Measurements from ENCODE around the gene LHFPL3. TPM values are rescaled to one million over a fixed set of nuclear protein-coding genes. Genes with fewer than 3 reads are reported as not detected.
"Not testable (repeated sequence)": the region's sequence is repeated elsewhere in the genome, so short reads cannot be mapped to it uniquely, and the experiment has no call there.

Gene LHFPL3
- total and polyA plus RNA-seq, 5 experiments from 2014 or later = not detected

- Mint-ChIP-seq H3K27me3 (peaks cover 0 to 5% (median 0%) of the 10 kb centered on the region in 5 donors), H3K9me3 (peaks cover 0 to 9% (median 0%) of the 10 kb centered on the region in 9 donors), H3K27ac (no peak overlapping the region), H3K36me3 (no peaks in the 10 kb centered on the region), H3K4me1 (no peaks in the 10 kb centered on the region), H3K4me3 (no peak overlapping the region)
- POLR2A ChIA-PET = no interaction called here
- ATAC-seq (no peak), DNase-seq (no peak)
These were observed 199.7 kb downstream of the LHFPL3 start for GRCh38 chr7:104528142-104528541.

GRCh38 chr7:104529567-104529966, 201.2 kb downstream of the LHFPL3 start:
- no peak overlapping the region for H3K27ac Mint-ChIP-seq
- ATAC-seq (no peak), DNase-seq (no peak)
- H3K36me3 Mint-ChIP-seq = no peaks in the 10 kb centered on the region
- POLR2A ChIA-PET = no interaction called here
- peaks cover 0 to 5% (median 0%) of the 10 kb centered on the region in 5 donors for H3K27me3 Mint-ChIP-seq
- no peak overlapping the region for H3K4me3 Mint-ChIP-seq
- no peaks in the 10 kb centered on the region for H3K4me1 Mint-ChIP-seq
- peaks cover 0 to 9% (median 0%) of the 10 kb centered on the region in 9 donors for H3K9me3 Mint-ChIP-seq

GRCh38 chr7:104530251-104530650, 201.8 kb downstream of the LHFPL3 start:
- no peak overlapping the region for H3K4me3 Mint-ChIP-seq
- no peak overlapping the region for H3K27ac Mint-ChIP-seq
- H3K27me3 Mint-ChIP-seq = peaks cover 0 to 5% (median 0%) of the 10 kb centered on the region in 5 donors
- DNase-seq (no peak), ATAC-seq (no peak)
- POLR2A ChIA-PET = no interaction called here
- no peaks in the 10 kb centered on the region for H3K4me1 Mint-ChIP-seq
- H3K9me3 Mint-ChIP-seq = peaks cover 0 to 9% (median 0%) of the 10 kb centered on the region in 9 donors
- no peaks in the 10 kb centered on the region for H3K36me3 Mint-ChIP-seq

- Mint-ChIP-seq H3K4me1 (no peaks in the 10 kb centered on the region), H3K9me3 (peaks cover 0 to 1% (median 0%) of the 10 kb centered on the region in 9 donors), H3K27me3 (peaks cover 0 to 13% (median 2%) of the 10 kb centered on the region in 5 donors), H3K36me3 (no peaks in the 10 kb centered on the region), H3K27ac (no peak overlapping the region), H3K4me3 (no peak overlapping the region)
- DNase-seq (no peak), ATAC-seq (no peak)
- POLR2A ChIA-PET = no interaction called here
These were observed 205.7 kb downstream of the LHFPL3 start for GRCh38 chr7:104534149-104534548.

DNA sequence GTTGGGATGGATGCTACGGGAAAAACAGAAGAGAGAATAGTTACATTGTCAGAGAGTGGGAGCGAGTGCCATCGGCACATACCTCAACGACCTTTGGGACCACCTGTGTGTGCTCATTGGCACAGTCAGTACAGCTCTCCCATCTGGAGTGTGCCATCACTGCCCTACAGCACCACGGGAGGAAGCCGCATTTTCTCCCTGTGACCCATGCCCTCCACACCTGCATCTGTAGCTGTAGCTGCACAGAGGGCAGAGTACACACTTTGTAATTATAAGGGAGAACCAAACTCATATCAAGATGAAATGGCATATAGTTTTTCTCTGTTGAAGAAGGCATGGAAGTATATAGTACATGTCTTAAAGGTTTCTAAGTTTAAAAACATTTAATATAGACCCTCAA, 207.4 kb downstream of the LHFPL3 start:
- Mint-ChIP-seq H3K27me3 (peaks cover 0 to 10% (median 2%) of the 10 kb centered on the region in 5 donors), H3K36me3 (no peaks in the 10 kb centered on the region), H3K4me1 (no peaks in the 10 kb centered on the region), H3K9me3 (peaks cover 0 to 1% (median 0%) of the 10 kb centered on the region in 9 donors), H3K4me3 (no peak overlapping the region), H3K27ac (no peak overlapping the region)
- DNase-seq = no peak
- POLR2A ChIA-PET = no interaction called here
- no peak for ATAC-seq

DNA sequence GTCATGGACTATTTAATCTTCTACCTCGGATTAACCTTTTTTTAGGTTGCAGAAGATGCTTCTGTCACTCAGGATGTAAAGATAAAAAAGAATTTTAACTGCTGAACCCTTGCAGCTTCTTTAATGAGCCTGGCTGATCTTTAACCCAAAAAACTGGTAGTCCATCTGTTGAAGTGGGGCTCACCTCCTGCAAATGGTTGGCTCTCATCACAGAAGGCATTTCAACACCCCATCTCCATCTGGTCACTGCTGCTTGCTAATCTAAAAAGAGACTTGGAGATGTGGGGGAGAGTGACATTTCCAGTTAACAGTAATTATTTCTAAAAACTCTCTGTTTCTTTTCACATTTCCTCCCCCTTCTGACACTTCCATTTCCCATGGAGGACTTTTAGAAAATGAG, 208.6 kb downstream of the LHFPL3 start:
- H3K4me3 Mint-ChIP-seq = no peak overlapping the region
- H3K4me1 Mint-ChIP-seq = no peaks in the 10 kb centered on the region
- no peaks in the 10 kb centered on the region for H3K36me3 Mint-ChIP-seq
- H3K9me3 Mint-ChIP-seq = peaks cover 0 to 4% (median 0%) of the 10 kb centered on the region in 9 donors
- ATAC-seq (no peak), DNase-seq (no peak)
- no peak overlapping the region for H3K27ac Mint-ChIP-seq
- POLR2A ChIA-PET = no interaction called here
- peaks cover 0 to 16% (median 2%) of the 10 kb centered on the region in 5 donors for H3K27me3 Mint-ChIP-seq

DNA sequence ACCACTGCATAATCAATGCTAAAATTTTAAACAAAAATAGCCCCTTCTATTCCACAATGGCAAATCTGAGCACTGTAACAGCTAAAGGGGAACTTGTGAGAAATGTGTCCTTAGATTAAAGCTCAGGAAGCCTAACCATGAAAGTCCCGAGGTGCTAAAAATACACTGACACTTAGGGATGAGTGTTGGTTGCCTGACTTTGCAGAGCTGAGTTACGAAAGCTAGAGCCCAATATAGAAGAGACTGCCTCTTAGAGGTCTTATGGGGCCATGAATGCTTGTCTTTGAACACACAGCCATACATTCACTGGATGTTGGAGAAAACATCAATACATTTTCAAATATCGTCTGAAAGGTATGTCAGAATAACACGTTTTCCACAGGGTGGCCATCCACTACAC, 209.7 kb downstream of the LHFPL3 start:
- H3K9me3 Mint-ChIP-seq = peaks cover 0 to 7% (median 0%) of the 10 kb centered on the region in 9 donors
- DNase-seq = no peak
- ATAC-seq = no peak
- no peaks in the 10 kb centered on the region for H3K4me1 Mint-ChIP-seq
- H3K27ac Mint-ChIP-seq = no peak overlapping the region
- peaks cover 0 to 16% (median 2%) of the 10 kb centered on the region in 5 donors for H3K27me3 Mint-ChIP-seq
- H3K36me3 Mint-ChIP-seq = no peaks in the 10 kb centered on the region
- POLR2A ChIA-PET = no interaction called here
- no peak overlapping the region for H3K4me3 Mint-ChIP-seq

GRCh38 chr7:104541897-104542296, 213.5 kb downstream of the LHFPL3 start:
- no peak for ATAC-seq
- Mint-ChIP-seq H3K9me3 (peaks cover 0 to 7% (median 0%) of the 10 kb centered on the region in 9 donors), H3K36me3 (no peaks in the 10 kb centered on the region)

GRCh38 chr7:104548861-104549260, 220.5 kb downstream of the LHFPL3 start:
- H3K4me3 Mint-ChIP-seq = no peak overlapping the region
- H3K27ac Mint-ChIP-seq = no peak overlapping the region
- no peaks in the 10 kb centered on the region for H3K4me1 Mint-ChIP-seq
- DNase-seq = no peak
- H3K9me3 Mint-ChIP-seq = peaks cover 0 to 5% (median 0%) of the 10 kb centered on the region in 9 donors
- no peaks in the 10 kb centered on the region for H3K36me3 Mint-ChIP-seq
- H3K27me3 Mint-ChIP-seq = peaks cover 0 to 2% (median 0%) of the 10 kb centered on the region in 5 donors
- ATAC-seq = no peak
- POLR2A ChIA-PET = no interaction called here

More at GRCh38 chr7:104541897-104542296, 213.5 kb downstream of the LHFPL3 start:
- POLR2A ChIA-PET = no interaction called here
- Mint-ChIP-seq H3K27me3 (peaks cover 0 to 12% (median 1%) of the 10 kb centered on the region in 5 donors), H3K27ac (no peak overlapping the region), H3K4me1 (no peaks in the 10 kb centered on the region), H3K4me3 (no peak overlapping the region)
- no peak for DNase-seq

- POLR2A ChIA-PET = no interaction called here
- no peak for ATAC-seq
- Mint-ChIP-seq H3K9me3 (peaks cover 2 to 18% (median 8%) of the 10 kb centered on the region in 9 donors), H3K27me3 (peaks cover 1 to 12% (median 7%) of the 10 kb centered on the region in 5 donors), H3K4me1 (no peaks in the 10 kb centered on the region), H3K4me3 (no peak overlapping the region), H3K36me3 (peaks cover 0 to 9% (median 0%) of the 10 kb centered on the region in 3 donors), H3K27ac (no peak overlapping the region)
- DNase-seq = no peak
These were observed 222.0 kb downstream of the LHFPL3 start for GRCh38 chr7:104550362-104550761.

GRCh38 chr7:104551226-104551625, 222.8 kb downstream of the LHFPL3 start:
- DNase-seq = no peak
- no peak overlapping the region for H3K27ac Mint-ChIP-seq
- H3K27me3 Mint-ChIP-seq = peaks cover 1 to 19% (median 7%) of the 10 kb centered on the region in 5 donors
- H3K36me3 Mint-ChIP-seq = peaks cover 0 to 9% (median 0%) of the 10 kb centered on the region in 3 donors
- peaks cover 2 to 26% (median 10%) of the 10 kb centered on the region in 9 donors for H3K9me3 Mint-ChIP-seq
- H3K4me1 Mint-ChIP-seq = no peaks in the 10 kb centered on the region
- no peak for ATAC-seq
- no peak overlapping the region for H3K4me3 Mint-ChIP-seq
- POLR2A ChIA-PET = no interaction called here

GRCh38 chr7:104552102-104552501, 223.7 kb downstream of the LHFPL3 start:
- no peak overlapping the region for H3K27ac Mint-ChIP-seq
- peaks cover 7 to 31% (median 15%) of the 10 kb centered on the region in 9 donors for H3K9me3 Mint-ChIP-seq
- ATAC-seq = no peak
- no peak for DNase-seq
- H3K4me3 Mint-ChIP-seq = no peak overlapping the region
- no peaks in the 10 kb centered on the region for H3K4me1 Mint-ChIP-seq
- POLR2A ChIA-PET = no interaction called here
- H3K36me3 Mint-ChIP-seq = peaks cover 0 to 12% (median 0%) of the 10 kb centered on the region in 3 donors
- H3K27me3 Mint-ChIP-seq = peaks cover 1 to 22% (median 7%) of the 10 kb centered on the region in 5 donors

DNA sequence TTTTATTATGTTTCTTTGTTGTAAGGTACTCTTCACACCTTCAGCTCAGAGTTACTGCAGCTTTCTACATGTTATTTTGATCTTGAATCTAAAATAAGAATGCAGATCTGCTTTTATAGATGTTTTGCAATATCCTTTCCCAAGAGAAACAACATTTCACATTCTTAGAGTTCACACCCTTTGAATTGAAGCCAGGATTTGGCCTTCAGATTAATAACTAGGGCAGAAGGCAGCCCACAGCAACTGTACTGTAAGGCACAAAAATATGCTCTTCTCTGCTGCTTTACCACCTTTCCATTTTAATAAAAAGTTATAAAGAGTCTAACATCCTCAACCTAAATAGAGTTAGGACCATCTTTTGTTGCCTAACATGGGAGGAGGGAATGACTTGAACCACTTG, 224.7 kb downstream of the LHFPL3 start:
- ATAC-seq (no peak), DNase-seq (no peak)
- POLR2A ChIA-PET = no interaction called here
- peaks cover 10 to 36% (median 18%) of the 10 kb centered on the region in 9 donors for H3K9me3 Mint-ChIP-seq
- H3K27me3 Mint-ChIP-seq = peaks cover 1 to 24% (median 7%) of the 10 kb centered on the region in 5 donors
- no peak overlapping the region for H3K27ac Mint-ChIP-seq
- H3K4me3 Mint-ChIP-seq = no peak overlapping the region
- peaks cover 0 to 15% (median 0%) of the 10 kb centered on the region in 3 donors for H3K36me3 Mint-ChIP-seq
- H3K4me1 Mint-ChIP-seq = no peaks in the 10 kb centered on the region

DNA sequence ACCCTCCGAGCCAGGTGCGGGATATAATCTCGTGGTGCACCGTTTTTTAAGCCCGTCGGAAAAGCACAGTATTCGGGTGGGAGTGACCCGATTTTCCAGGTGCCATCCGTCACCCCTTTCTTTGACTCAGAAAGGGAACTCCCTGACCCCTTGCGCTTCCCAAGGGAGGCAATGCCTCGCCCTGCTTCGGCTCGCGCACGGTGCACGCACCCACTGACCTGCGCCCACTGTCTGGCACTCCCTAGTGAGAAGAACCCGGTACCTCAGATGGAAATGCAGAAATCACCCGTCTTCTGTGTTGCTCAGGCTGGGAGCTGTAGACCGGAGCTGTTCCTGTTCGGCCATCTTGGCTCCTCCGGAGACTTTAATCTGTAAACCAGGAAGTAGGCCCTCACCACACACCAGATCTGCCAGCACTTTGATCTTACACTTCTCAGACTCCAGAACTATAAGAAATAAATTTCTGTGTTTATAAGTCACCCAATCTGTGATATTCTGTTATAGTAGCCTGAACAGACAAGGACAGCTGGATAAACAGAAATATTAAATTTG, 235.0 kb downstream of the LHFPL3 start:
- H3K36me3 Mint-ChIP-seq, DNase-seq, H3K27ac Mint-ChIP-seq, H3K4me1 Mint-ChIP-seq, H3K9me3 Mint-ChIP-seq, ATAC-seq, POLR2A ChIA-PET, H3K27me3 Mint-ChIP-seq, H3K4me3 Mint-ChIP-seq: not testable (repeated sequence)

All from naive thymus-derived CD8-positive, alpha-beta T cell (primary cell).